Neural cell (in vitro differentiated cells): Measurements from ENCODE around the gene NUTF2.

Source experiments
- CTCF ChIP-seq: fragments of 450-650 bp; IDR thresholded peaks from 2 replicates; pipeline ENCODE4 v1.5.1; 2014; ENCODE audit warnings: antibody characterized with exemption, mild to moderate bottlenecking, moderate library complexity; ENCODE audit not compliant: poor library complexity, severe bottlenecking
- EZH2 ChIP-seq: fragments of 200-600, 300-800 bp; shearing (Covaris generic), sonication (generic); IDR thresholded peaks from 2 replicates; pipeline ENCODE4 v1.6.1; 2014; ENCODE audit warnings: antibody characterized with exemption, low read length, borderline replicate concordance, mild to moderate bottlenecking; ENCODE audit not compliant: insufficient read depth, poor library complexity, severe bottlenecking
- MXI1 ChIP-seq: fragments of 450-650 bp; conservative IDR thresholded peaks from 2 replicates; pipeline ENCODE4 v1.6.1; 2014; ENCODE audit warnings: antibody characterized with exemption, mild to moderate bottlenecking; ENCODE audit not compliant: poor library complexity, severe bottlenecking
- POLR2AphosphoS5 ChIP-seq: IDR thresholded peaks from 2 replicates; pipeline ENCODE4 v1.6.1; 2012
- RAD21 ChIP-seq: fragments of 450-650 bp; conservative IDR thresholded peaks from 2 replicates; pipeline ENCODE4 v1.6.1; 2014; ENCODE audit warnings: antibody characterized with exemption, mild to moderate bottlenecking, moderate library complexity
- TAF1 ChIP-seq: IDR thresholded peaks from 2 replicates; pipeline ENCODE4 v1.6.1; 2012; ENCODE audit warnings: low read depth

DNA sequence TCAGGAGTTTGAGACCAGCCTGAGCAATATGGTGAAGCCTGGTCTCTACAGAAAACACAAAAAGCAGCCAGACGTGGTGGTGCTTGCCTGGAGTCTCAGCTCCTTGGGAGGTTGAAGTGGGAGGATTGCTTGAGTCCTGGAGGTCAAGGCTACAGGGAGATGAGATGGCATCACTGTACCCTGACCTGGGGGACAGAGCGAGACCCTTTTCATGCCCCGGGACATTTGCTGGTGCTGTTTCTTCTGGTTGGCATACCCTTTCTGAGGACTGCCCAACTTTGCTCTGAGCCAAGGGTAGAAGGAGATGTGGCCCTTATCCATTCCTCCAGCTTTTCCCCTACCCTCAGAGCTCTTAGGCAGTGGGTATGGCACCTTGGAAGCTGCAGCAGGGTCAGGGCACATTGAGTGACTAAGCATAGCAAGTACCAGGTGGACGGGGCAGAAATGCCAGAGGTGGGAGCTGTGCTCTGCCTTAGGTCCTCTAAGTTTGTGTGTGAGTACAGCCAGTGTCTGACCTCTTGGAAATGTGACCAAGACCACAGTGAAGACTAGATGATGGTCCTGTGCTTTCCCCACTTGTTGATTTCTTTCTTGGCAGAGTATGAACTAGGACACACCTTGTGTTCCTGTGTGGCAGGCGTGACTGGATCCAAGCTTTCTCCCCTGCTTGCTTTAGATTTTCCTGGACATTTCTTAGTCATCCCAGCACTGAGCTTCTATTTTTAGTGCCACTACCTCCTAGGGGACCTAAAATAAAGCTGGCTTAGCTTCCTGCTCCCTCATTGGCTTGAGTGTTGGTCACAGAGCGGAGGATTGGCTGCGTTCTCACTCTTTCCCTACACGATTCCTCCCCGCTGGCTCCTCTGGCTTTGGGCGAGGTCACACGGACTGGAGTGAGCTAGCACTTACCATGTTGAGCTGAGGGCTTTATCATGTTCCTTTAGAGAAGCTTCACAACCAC lies 16.2 kb downstream of the NUTF2 start:
- TF ChIP-seq RAD21 (no peak), POLR2AphosphoS5 (no peak), EZH2 (no peak), CTCF (no peak), MXI1 (no peak), TAF1 (no peak)
